Neural cell (in vitro differentiated cells): Measurements from ENCODE around the gene RPL27A.

Experiments
- EZH2 ChIP-seq: fragments of 200-600, 300-800 bp; shearing (Covaris generic), sonication (generic); IDR thresholded peaks from 2 replicates; pipeline ENCODE4 v1.6.1; 2014; ENCODE audit warnings: antibody characterized with exemption, low read length, borderline replicate concordance, mild to moderate bottlenecking; ENCODE audit not compliant: insufficient read depth, poor library complexity, severe bottlenecking
- POLR2AphosphoS5 ChIP-seq: IDR thresholded peaks from 2 replicates; pipeline ENCODE4 v1.6.1; 2012
- TF ChIP-seq, protein P1 (sequence below): fragments of 450-650 bp; IDR thresholded peaks from 2 replicates; pipeline ENCODE4 v1.5.1; 2014; ENCODE audit warnings: antibody characterized with exemption, mild to moderate bottlenecking, moderate library complexity; ENCODE audit not compliant: poor library complexity, severe bottlenecking
- TF ChIP-seq, protein P2 (sequence below): IDR thresholded peaks from 2 replicates; pipeline ENCODE4 v1.6.1; 2012; ENCODE audit warnings: borderline replicate concordance

DNA sequence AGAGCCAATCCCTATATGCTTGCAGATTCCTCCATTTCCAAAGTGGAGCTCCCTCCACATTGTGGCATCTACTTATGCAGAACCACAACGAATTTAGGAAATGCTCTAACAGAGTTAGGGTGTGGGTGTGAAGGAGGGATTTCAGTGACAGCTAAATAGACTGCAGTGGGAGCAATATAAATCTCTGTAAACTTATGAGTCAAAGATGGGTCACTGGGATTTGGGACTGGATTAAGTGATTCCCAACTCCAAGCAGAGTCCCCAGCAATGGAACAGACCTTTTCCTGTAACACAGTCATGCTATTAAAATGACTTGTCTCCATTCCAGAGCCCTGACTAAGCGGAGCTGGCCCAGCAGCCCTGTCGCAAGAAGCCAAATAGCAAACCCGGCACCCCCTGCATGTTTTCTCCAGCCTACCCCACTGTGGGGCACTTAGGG lies 36.6 kb downstream of the RPL27A start:
- TF ChIP-seq, protein P1, sequence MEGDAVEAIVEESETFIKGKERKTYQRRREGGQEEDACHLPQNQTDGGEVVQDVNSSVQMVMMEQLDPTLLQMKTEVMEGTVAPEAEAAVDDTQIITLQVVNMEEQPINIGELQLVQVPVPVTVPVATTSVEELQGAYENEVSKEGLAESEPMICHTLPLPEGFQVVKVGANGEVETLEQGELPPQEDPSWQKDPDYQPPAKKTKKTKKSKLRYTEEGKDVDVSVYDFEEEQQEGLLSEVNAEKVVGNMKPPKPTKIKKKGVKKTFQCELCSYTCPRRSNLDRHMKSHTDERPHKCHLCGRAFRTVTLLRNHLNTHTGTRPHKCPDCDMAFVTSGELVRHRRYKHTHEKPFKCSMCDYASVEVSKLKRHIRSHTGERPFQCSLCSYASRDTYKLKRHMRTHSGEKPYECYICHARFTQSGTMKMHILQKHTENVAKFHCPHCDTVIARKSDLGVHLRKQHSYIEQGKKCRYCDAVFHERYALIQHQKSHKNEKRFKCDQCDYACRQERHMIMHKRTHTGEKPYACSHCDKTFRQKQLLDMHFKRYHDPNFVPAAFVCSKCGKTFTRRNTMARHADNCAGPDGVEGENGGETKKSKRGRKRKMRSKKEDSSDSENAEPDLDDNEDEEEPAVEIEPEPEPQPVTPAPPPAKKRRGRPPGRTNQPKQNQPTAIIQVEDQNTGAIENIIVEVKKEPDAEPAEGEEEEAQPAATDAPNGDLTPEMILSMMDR, result no peak
- TF ChIP-seq POLR2AphosphoS5 (no peak), EZH2 (no peak)
- TF ChIP-seq, protein P2, sequence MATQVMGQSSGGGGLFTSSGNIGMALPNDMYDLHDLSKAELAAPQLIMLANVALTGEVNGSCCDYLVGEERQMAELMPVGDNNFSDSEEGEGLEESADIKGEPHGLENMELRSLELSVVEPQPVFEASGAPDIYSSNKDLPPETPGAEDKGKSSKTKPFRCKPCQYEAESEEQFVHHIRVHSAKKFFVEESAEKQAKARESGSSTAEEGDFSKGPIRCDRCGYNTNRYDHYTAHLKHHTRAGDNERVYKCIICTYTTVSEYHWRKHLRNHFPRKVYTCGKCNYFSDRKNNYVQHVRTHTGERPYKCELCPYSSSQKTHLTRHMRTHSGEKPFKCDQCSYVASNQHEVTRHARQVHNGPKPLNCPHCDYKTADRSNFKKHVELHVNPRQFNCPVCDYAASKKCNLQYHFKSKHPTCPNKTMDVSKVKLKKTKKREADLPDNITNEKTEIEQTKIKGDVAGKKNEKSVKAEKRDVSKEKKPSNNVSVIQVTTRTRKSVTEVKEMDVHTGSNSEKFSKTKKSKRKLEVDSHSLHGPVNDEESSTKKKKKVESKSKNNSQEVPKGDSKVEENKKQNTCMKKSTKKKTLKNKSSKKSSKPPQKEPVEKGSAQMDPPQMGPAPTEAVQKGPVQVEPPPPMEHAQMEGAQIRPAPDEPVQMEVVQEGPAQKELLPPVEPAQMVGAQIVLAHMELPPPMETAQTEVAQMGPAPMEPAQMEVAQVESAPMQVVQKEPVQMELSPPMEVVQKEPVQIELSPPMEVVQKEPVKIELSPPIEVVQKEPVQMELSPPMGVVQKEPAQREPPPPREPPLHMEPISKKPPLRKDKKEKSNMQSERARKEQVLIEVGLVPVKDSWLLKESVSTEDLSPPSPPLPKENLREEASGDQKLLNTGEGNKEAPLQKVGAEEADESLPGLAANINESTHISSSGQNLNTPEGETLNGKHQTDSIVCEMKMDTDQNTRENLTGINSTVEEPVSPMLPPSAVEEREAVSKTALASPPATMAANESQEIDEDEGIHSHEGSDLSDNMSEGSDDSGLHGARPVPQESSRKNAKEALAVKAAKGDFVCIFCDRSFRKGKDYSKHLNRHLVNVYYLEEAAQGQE, result no peak
